Endothelial cell of umbilical vein (primary cell): Measurements from ENCODE around the gene RAI1. TPM values are rescaled to one million over a fixed set of nuclear protein-coding genes. Genes with fewer than 3 reads are reported as not detected.
A peak's percentile ranks its signal among the peaks of the same experiment; 100 is the strongest.

Experiments used
- BruUV-seq: library from RNA; stranded (reverse); fragments of 400-500 nt; replicated peaks from 2 replicates; lab custom pipeline; 2021; lab: Mats Ljungman, UMichigan
- CTCF ChIA-PET: fragments of 300-600, 350-600 bp; sonication (Branson Sonifier 250); formaldehyde crosslinking; loops from one replicate; lab custom pipeline; 2021; ENCODE audit warnings: antibody characterized with exemption, inconsistent platforms; lab: Charles Lee
- POLR2A ChIA-PET: fragments of 300-600, 350-600 bp; sonication (Branson Sonifier 250); formaldehyde crosslinking; loops from one replicate; lab custom pipeline; 2021; ENCODE audit warnings: antibody characterized with exemption, inconsistent platforms; lab: Charles Lee
- DNase-seq: peaks from one replicate; pipeline ENCODE4 v3.0.0-alpha.2; 2011; ENCODE audit warnings: low read depth, low spot score
- FAIRE-seq: peaks from 2 replicates; lab custom pipeline; 2011; peaks lifted over from hg19 to GRCh38; lab: Jason Lieb, UNC
- H2AFZ ChIP-seq: 2 replicates; pipeline ENCODE4 v1.6.0; 2012; ENCODE audit warnings: low read depth, low read length, control low read depth, inconsistent platforms
- H3K27ac ChIP-seq: 2 replicates; pipeline ENCODE4 v1.5.1; 2011; ENCODE audit warnings: low read depth, mild to moderate bottlenecking, control low read depth, low read length, moderate library complexity; ENCODE audit not compliant: insufficient read depth
- H3K27me3 ChIP-seq, 2 experiments: 2 replicates each; pipeline versions ENCODE4 v1.6.0 to v1.6.1; 2011; ENCODE audit warnings: low read length in 2 of 2, mixed read lengths in 1 of 2; ENCODE audit not compliant: control insufficient read depth in 2 of 2, insufficient read depth in 2 of 2
- H3K36me3 ChIP-seq, 2 experiments: 2 replicates in 1 of 2; 3 replicates in 1 of 2; pipeline ENCODE4 v1.5.1; 2011; ENCODE audit warnings: low read length in 2 of 2, mild to moderate bottlenecking in 1 of 2, moderate library complexity in 1 of 2; ENCODE audit not compliant: control insufficient read depth in 2 of 2, insufficient read depth in 2 of 2; ENCODE audit errors: extremely low read depth in 1 of 2
- H3K4me1 ChIP-seq: 3 replicates; pipeline ENCODE4 v1.5.1; 2011; ENCODE audit warnings: mild to moderate bottlenecking, low read length; ENCODE audit not compliant: control insufficient read depth, insufficient read depth; ENCODE audit errors: extremely low read depth
- H3K4me2 ChIP-seq: 2 replicates; pipeline ENCODE4 v1.6.1; 2011; ENCODE audit warnings: low read length, control low read depth, mixed read lengths; ENCODE audit not compliant: insufficient read depth
- H3K4me3 ChIP-seq, 3 experiments: fragments of 200-600 bp in 1 of 3; sonication (generic), shearing (Covaris generic) in 1 of 3; replicated peaks in 1 of 3; 2 replicates each; pipeline ENCODE4 v1.5.1; 2011 to 2016; ENCODE audit warnings: control low read depth in 3 of 3, low read length in 3 of 3, mild to moderate bottlenecking in 2 of 3, inconsistent platforms in 1 of 3, low read depth in 1 of 3, moderate library complexity in 1 of 3; ENCODE audit not compliant: insufficient read depth in 1 of 3
- H3K79me2 ChIP-seq: 2 replicates; pipeline ENCODE4 v1.6.0; 2012; ENCODE audit warnings: low read length, inconsistent platforms; ENCODE audit not compliant: control insufficient read depth, insufficient read depth
- H3K9ac ChIP-seq: replicated peaks from 2 replicates; pipeline ENCODE3; 2011; ENCODE audit warnings: low read length, control low read depth; ENCODE audit not compliant: insufficient read depth; ENCODE audit errors: extremely low read depth
- H3K9me1 ChIP-seq: replicated peaks from 3 replicates; pipeline ENCODE4 v1.6.0; 2011; ENCODE audit warnings: mild to moderate bottlenecking, low read length; ENCODE audit not compliant: control insufficient read depth, insufficient read depth; ENCODE audit errors: extremely low read depth
- H3K9me3 ChIP-seq: replicated peaks from 2 replicates; pipeline ENCODE4 v1.5.1; 2012; ENCODE audit warnings: low read length, inconsistent platforms; ENCODE audit not compliant: control insufficient read depth, insufficient read depth
- H4K20me1 ChIP-seq: replicated peaks from 2 replicates; pipeline ENCODE3; 2011; ENCODE audit warnings: mild to moderate bottlenecking, low read length; ENCODE audit not compliant: control insufficient read depth, insufficient read depth; ENCODE audit errors: extremely low read depth
- CTCF ChIP-seq, 2 donors: IDR thresholded peaks; 1 replicate in 1 of 2; 2 replicates in 1 of 2; pipeline ENCODE4 v1.5.1; 2011; ENCODE audit warnings: low read length in 2 of 2, mild to moderate bottlenecking in 2 of 2, moderate library complexity in 2 of 2, control low read depth in 1 of 2, inconsistent platforms in 1 of 2, low read depth in 1 of 2; ENCODE audit not compliant: insufficient read depth in 1 of 2; ENCODE audit errors: extremely low read depth in 1 of 2
- EZH2 ChIP-seq: IDR thresholded peaks from 2 replicates; pipeline ENCODE4 v1.6.1; 2012; ENCODE audit warnings: borderline replicate concordance, low read depth, mild to moderate bottlenecking, moderate library complexity, low read length, inconsistent platforms; ENCODE audit not compliant: severe bottlenecking
- FOS ChIP-seq: IDR thresholded peaks from 2 replicates; pipeline ENCODE4 v1.6.1; 2011; ENCODE audit warnings: mild to moderate bottlenecking, low read length, moderate library complexity, borderline replicate concordance; ENCODE audit not compliant: insufficient read depth
- GATA2 ChIP-seq: IDR thresholded peaks from 2 replicates; pipeline ENCODE4 v1.7.0; 2011; ENCODE audit warnings: low read depth, mild to moderate bottlenecking, moderate library complexity, mixed read lengths, low read length; ENCODE audit not compliant: insufficient read length, insufficient read depth
- JUN ChIP-seq: IDR thresholded peaks from 2 replicates; pipeline ENCODE4 v1.6.1; 2011; ENCODE audit warnings: borderline replicate concordance, low read depth; ENCODE audit not compliant: insufficient read length, insufficient read depth
- MAX ChIP-seq: IDR thresholded peaks from 2 replicates; pipeline ENCODE4 v1.6.1; 2011; ENCODE audit not compliant: insufficient read depth, insufficient read length
- MYC ChIP-seq: IDR thresholded peaks from one replicate; pipeline ENCODE4 v1.6.1; 2011; ENCODE audit warnings: mild to moderate bottlenecking, low read depth, low read length
- POLR2A ChIP-seq: IDR thresholded peaks from 2 replicates; pipeline ENCODE4 v1.6.1; 2012; ENCODE audit warnings: low read depth, mild to moderate bottlenecking, control low read depth, low read length
- POLR2AphosphoS5 ChIP-seq: IDR thresholded peaks from 2 replicates; pipeline ENCODE4 v1.6.1; 2012; ENCODE audit warnings: low read depth, mild to moderate bottlenecking, control low read depth, low read length, moderate library complexity; ENCODE audit not compliant: insufficient read depth
- dilution Hi-C: fragments of 300-500 bp; cut with MboI; formaldehyde crosslinking; loops from one replicate; pipeline ENCODE4 v1.15.0; 2019; ENCODE audit warnings: low sequenced_read_pairs; ENCODE audit not compliant: extremely low pct_ligation_motif_present
- intact Hi-C: fragments of 100-400 bp; cut with micrococcal nuclease; formaldehyde crosslinking; loops from one replicate; pipeline ENCODE4 v1.10.0; 2022
- polyA plus RNA-seq, 4 experiments: library from polyadenylated mRNA; depleted of rRNA in 3 of 4; stranded (reverse) in 3 of 4; unstranded in 1 of 4; fragments of >200 nt; gene quantifications; 2 replicates each; pipeline versions ENCODE4 v1.2.1 to v1.2.3, GENCODE V29; 2011 to 2012; ENCODE audit warnings: missing spikeins in 1 of 4
- total RNA-seq: library from RNA; stranded (reverse); gene quantifications from 2 replicates; pipeline ENCODE4 v1.2.3, GENCODE V29; 2021

The RAI1 gene
- total and polyA plus RNA-seq, 2 donors (not counting 3 experiments of a cell fraction or from before 2014, with no cell fraction given) = 7.8 to 43.3 TPM

DNA sequence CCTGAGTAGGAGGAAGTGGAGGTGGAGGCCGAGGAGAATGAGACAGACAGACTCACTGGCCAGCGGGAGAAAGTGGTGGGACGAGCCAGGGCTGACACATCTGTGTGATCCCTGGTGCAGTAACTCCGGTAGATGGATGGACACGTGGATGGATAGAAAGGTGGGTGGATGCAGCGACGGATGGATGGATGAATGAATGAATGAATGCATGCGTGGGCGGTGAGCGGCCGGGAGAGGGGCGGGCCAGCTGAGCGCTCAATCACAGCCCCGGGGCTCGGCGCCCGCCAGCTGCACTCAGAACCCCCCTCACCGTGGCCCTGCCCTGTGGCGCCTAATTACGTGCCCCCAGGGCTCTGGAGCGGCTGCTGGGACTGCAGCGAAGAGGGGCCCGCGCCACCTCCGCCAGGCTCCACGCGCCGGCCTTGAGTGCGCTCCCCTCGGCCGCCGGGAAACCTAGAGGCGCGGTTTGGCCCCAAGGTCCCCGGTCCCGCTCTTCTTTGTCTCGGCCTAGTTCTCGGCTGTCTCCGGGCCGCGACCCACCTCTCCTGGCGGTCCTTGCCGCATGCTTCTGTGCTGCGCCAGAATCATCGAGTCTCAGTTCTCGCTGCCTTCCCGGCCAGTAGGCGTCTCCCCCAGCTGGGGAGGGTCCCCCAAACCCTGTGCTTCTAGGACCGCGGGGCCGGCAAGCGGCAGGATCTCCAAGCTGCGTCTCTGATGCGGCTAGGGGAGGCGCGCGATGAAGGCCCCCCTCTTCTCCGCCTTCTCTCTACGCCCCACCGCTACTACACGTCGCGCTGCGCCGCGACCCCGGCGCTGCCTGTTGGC is 41.0 kb downstream of the RAI1 start:
- Histone ChIP-seq H3K27ac (no peak overlapping the region), H2AFZ (no peak overlapping the region), H3K9ac (no peak overlapping the region), H3K27me3 (no peaks in the 10 kb centered on the region), H3K4me1 (peaks cover 32% of the 10 kb centered on the region), H3K9me1 (no peaks in the 10 kb centered on the region), H3K4me3 (no peak overlapping the region), H4K20me1 (no peaks in the 10 kb centered on the region), H3K4me2 (no peak overlapping the region), H3K9me3 (no peaks in the 10 kb centered on the region), H3K79me2 (peaks cover 25% of the 10 kb centered on the region), H3K36me3 (no peaks in the 10 kb centered on the region)
- intact Hi-C loops = no loop called here
- POLR2A ChIA-PET = no interaction called here
- DNase-seq (no peak), FAIRE-seq (no peak)
- CTCF ChIA-PET = no interaction called here
- dilution Hi-C loops = no loop called here
- no TSS peak for BruUV-seq
- no peak for TF ChIP-seq EZH2

- dilution Hi-C loops = no loop called here
- Histone ChIP-seq H3K4me3 (peak overlapping the region in 1 of 3 experiments; percentile 57), H3K9ac (peak overlapping the region; percentile 40), H4K20me1 (no peaks in the 10 kb centered on the region), H3K79me2 (peaks cover 28% of the 10 kb centered on the region), H3K36me3 (no peaks in the 10 kb centered on the region), H3K9me3 (no peaks in the 10 kb centered on the region), H3K4me2 (peak overlapping the region; percentile 31), H2AFZ (no peak overlapping the region), H3K27ac (no peak overlapping the region), H3K27me3 (no peaks in the 10 kb centered on the region), H3K9me1 (no peaks in the 10 kb centered on the region), H3K4me1 (peaks cover 34% of the 10 kb centered on the region)
- FAIRE-seq (no peak), DNase-seq (no peak)
- intact Hi-C loops = loop anchor here (1.0 kb wide), 2 partner anchors 11 to 38 kb away; no protein-coding TSS in a partner anchor
- BruUV-seq = no TSS peak
- CTCF ChIA-PET = interaction anchor here (1.0 kb wide), 1 partner anchor 28 kb away, joined by 3 read pairs; no protein-coding TSS in a partner anchor
- TF ChIP-seq POLR2A (no peak), MYC (no peak), GATA2 (no peak), JUN (no peak), POLR2AphosphoS5 (no peak), CTCF (IDR thresholded peaks at IDR 0.05; ENCODE audit: extremely low read depth in 1 of 2, insufficient read depth in 1 of 2, low read depth in 1 of 2, low read length in 2 of 2) (no peak), EZH2 (no peak), FOS (no peak), MAX (no peak)
- POLR2A ChIA-PET = no interaction called here
These were observed 41.7 kb downstream of the RAI1 start for GRCh38 chr17:17722906-17723353.
